PC-9 (cell line): ENCODE measurements around the gene ABI3BP. TPM values are rescaled to one million over a fixed set of nuclear protein-coding genes. Genes with fewer than 3 reads are reported as not detected.

Source experiments
- BruUV-seq: library from RNA; stranded (reverse); fragments of 400-500 nt; replicated peaks from 2 replicates; lab custom pipeline; 2021; lab: Mats Ljungman, UMichigan
- CTCF ChIA-PET: fragments of 300-600 bp; sonication (Branson Sonifier 250); formaldehyde crosslinking; loops from one replicate; lab custom pipeline; 2022; ENCODE audit warnings: antibody characterized with exemption; lab: Charles Lee
- POLR2A ChIA-PET: fragments of 300-600 bp; sonication (Branson Sonifier 250); formaldehyde crosslinking; loops from one replicate; lab custom pipeline; 2022; ENCODE audit warnings: antibody characterized with exemption; ENCODE audit not compliant: unreplicated experiment; lab: Charles Lee
- DNase-seq, 2 experiments: peaks; one replicate each; pipeline versions ENCODE4 v3.0.0 to v3.0.0-alpha.2; 2015 to 2022; ENCODE audit warnings: mixed read lengths in 1 of 2
- H2AFZ ChIP-seq: fragments of 200-600 bp; sonication (generic); 2 replicates; pipeline ENCODE4 v1.8.1; 2017; ENCODE audit warnings: antibody characterized with exemption
- H3F3A ChIP-seq: fragments of 200-600 bp; sonication (generic); 2 replicates; pipeline ENCODE4 v1.8.1; 2017; ENCODE audit warnings: antibody characterized with exemption, mild to moderate bottlenecking, low read depth; ENCODE audit not compliant: insufficient read depth
- H3K27ac ChIP-seq: fragments of 200-600 bp; sonication (generic); 2 replicates; pipeline ENCODE4 v1.6.1; 2016; ENCODE audit warnings: mixed run types
- H3K27me3 ChIP-seq: fragments of 200-600 bp; sonication (generic); 2 replicates; pipeline ENCODE4 v1.6.1; 2016; ENCODE audit warnings: low read depth, mixed run types; ENCODE audit not compliant: insufficient read depth
- H3K36me3 ChIP-seq: fragments of 200-600 bp; sonication (generic); 2 replicates; pipeline ENCODE4 v1.6.1; 2016; ENCODE audit warnings: low read depth, mixed run types
- H3K4me1 ChIP-seq: fragments of 200-600 bp; sonication (generic); replicated peaks from 2 replicates; pipeline ENCODE4 v1.6.1; 2016; ENCODE audit warnings: mixed run types; ENCODE audit not compliant: insufficient read depth
- H3K4me2 ChIP-seq: fragments of 200-600 bp; sonication (generic); 2 replicates; pipeline ENCODE4 v1.6.1; 2017; ENCODE audit warnings: mixed run types
- H3K4me3 ChIP-seq: fragments of 200-600 bp; sonication (generic); 2 replicates; pipeline ENCODE4 v1.6.1; 2016; ENCODE audit warnings: mixed run types
- H3K79me2 ChIP-seq: fragments of 200-600 bp; sonication (generic); 2 replicates; pipeline ENCODE4 v1.6.1; 2017; ENCODE audit warnings: low read depth, mixed run types
- H3K9me2 ChIP-seq: fragments of 200-600 bp; sonication (generic); 2 replicates; pipeline ENCODE4 v1.8.1; 2017; ENCODE audit warnings: mild to moderate bottlenecking; ENCODE audit not compliant: insufficient read depth
- H3K9me3 ChIP-seq: fragments of 200-600 bp; sonication (generic); 2 replicates; pipeline ENCODE4 v1.8.1; 2016; ENCODE audit warnings: low read depth; ENCODE audit not compliant: insufficient read depth
- H4K20me1 ChIP-seq: fragments of 200-600 bp; sonication (generic); 2 replicates; pipeline ENCODE4 v1.8.1; 2017; ENCODE audit not compliant: insufficient read depth
- CTCF ChIP-seq: fragments of 200-600 bp; sonication (generic); conservative IDR thresholded peaks from 2 replicates; pipeline ENCODE4 v1.6.1; 2017; ENCODE audit warnings: mixed run types, antibody characterized with exemption, mild to moderate bottlenecking, moderate library complexity
- EZH2 ChIP-seq: fragments of 200-600 bp; sonication (generic); IDR thresholded peaks from 2 replicates; pipeline ENCODE4 v1.8.0; 2017; ENCODE audit warnings: antibody characterized with exemption, low read depth
- intact Hi-C: fragments of 100-400 bp; cut with micrococcal nuclease; formaldehyde crosslinking; loops from one replicate; pipeline ENCODE4 v1.10.0; 2022; ENCODE audit not compliant: unreplicated experiment
- total RNA-seq: library from RNA; stranded (reverse); gene quantifications from 2 replicates; pipeline ENCODE4 v1.2.3, GENCODE V29; 2021

ABI3BP gene
- total RNA-seq, 1 experiment from 2014 or later = 4.2 TPM

GRCh38 chr3:100810671-100811070, 182.6 kb downstream of the ABI3BP start:
- Histone ChIP-seq H3K27ac (no peak overlapping the region), H2AFZ (no peak overlapping the region), H3K79me2 (no peaks in the 10 kb centered on the region), H3K4me1 (no peaks in the 10 kb centered on the region), H3K9me2 (no peaks in the 10 kb centered on the region), H3K27me3 (no peaks in the 10 kb centered on the region), H3F3A (no peaks in the 10 kb centered on the region), H4K20me1 (no peaks in the 10 kb centered on the region), H3K9me3 (peaks cover 7% of the 10 kb centered on the region; the same call in 1 of the 2 replicates), H3K4me3 (no peak overlapping the region), H3K4me2 (no peak overlapping the region), H3K36me3 (no peaks in the 10 kb centered on the region)
- POLR2A ChIA-PET = no interaction called here
- no TSS peak for BruUV-seq
- TF ChIP-seq CTCF (no peak), EZH2 (no peak)
- no peak for DNase-seq
- intact Hi-C loops = no loop called here
- CTCF ChIA-PET = no interaction called here

GRCh38 chr3:100804631-100805030, 188.6 kb downstream of the ABI3BP start:
- no peaks in the 10 kb centered on the region for H3K36me3 ChIP-seq

GRCh38 chr3:100803711-100804110, 189.5 kb downstream of the ABI3BP start:
- Histone ChIP-seq H3F3A (no peaks in the 10 kb centered on the region), H3K9me2 (no peaks in the 10 kb centered on the region), H4K20me1 (no peaks in the 10 kb centered on the region), H3K4me3 (no peak overlapping the region), H3K4me2 (no peak overlapping the region), H2AFZ (no peak overlapping the region; the same call in 1 of the 2 replicates), H3K9me3 (peaks cover 36% of the 10 kb centered on the region), H3K27me3 (no peaks in the 10 kb centered on the region), H3K79me2 (no peaks in the 10 kb centered on the region), H3K36me3 (no peaks in the 10 kb centered on the region), H3K4me1 (no peaks in the 10 kb centered on the region), H3K27ac (no peak overlapping the region)
- ChIA-PET POLR2A (no interaction called here), CTCF (interaction anchor here (0.6 kb wide), 1 partner anchor 530 kb away, joined by 3 read pairs; no protein-coding TSS in a partner anchor)
- no peak for TF ChIP-seq EZH2
- DNase-seq = no peak
- BruUV-seq = no TSS peak
- intact Hi-C loops = no loop called here

More at GRCh38 chr3:100804631-100805030, 188.6 kb downstream of the ABI3BP start:
- no peaks in the 10 kb centered on the region for H3K4me1 ChIP-seq
- H3K27ac ChIP-seq = no peak overlapping the region
- H3K79me2 ChIP-seq = no peaks in the 10 kb centered on the region
- TF ChIP-seq CTCF = no peak
- TF ChIP-seq EZH2 = no peak
- H2AFZ ChIP-seq = no peak overlapping the region
- H3F3A ChIP-seq = no peaks in the 10 kb centered on the region
- no peak overlapping the region for H3K4me2 ChIP-seq
- no TSS peak for BruUV-seq
- no peaks in the 10 kb centered on the region for H3K27me3 ChIP-seq
- peaks cover 36% of the 10 kb centered on the region for H3K9me3 ChIP-seq
- POLR2A ChIA-PET = no interaction called here
- no peaks in the 10 kb centered on the region for H3K9me2 ChIP-seq
- H3K4me3 ChIP-seq = no peak overlapping the region
- no peaks in the 10 kb centered on the region for H4K20me1 ChIP-seq
- no peak for DNase-seq
- intact Hi-C loops = no loop called here
- CTCF ChIA-PET = no interaction called here

- TF ChIP-seq CTCF (no peak), EZH2 (no peak)
- intact Hi-C loops = no loop called here
- Histone ChIP-seq H3K27me3 (no peaks in the 10 kb centered on the region), H3K4me2 (no peak overlapping the region), H3K9me2 (no peaks in the 10 kb centered on the region), H2AFZ (peak overlapping the region; percentile 10; the same call in 1 of the 2 replicates), H3K4me3 (no peak overlapping the region), H4K20me1 (no peaks in the 10 kb centered on the region), H3K9me3 (peaks cover 36% of the 10 kb centered on the region), H3K27ac (no peak overlapping the region), H3K36me3 (no peaks in the 10 kb centered on the region), H3K79me2 (no peaks in the 10 kb centered on the region), H3F3A (no peaks in the 10 kb centered on the region), H3K4me1 (no peaks in the 10 kb centered on the region)
- CTCF ChIA-PET = no interaction called here
- POLR2A ChIA-PET = interaction anchor here (0.6 kb wide), 1 partner anchor 28 kb away, joined by 5 read pairs; no protein-coding TSS in a partner anchor
- peak; percentile 19 to 58 for DNase-seq
- BruUV-seq = no TSS peak
Observed at GRCh38 chr3:100802126-100802525, 191.1 kb downstream of the ABI3BP start.
